Osteoblast (primary cell): ENCODE results near the gene LIM2. TPM values are rescaled to one million over a fixed set of nuclear protein-coding genes. Genes with fewer than 3 reads are reported as not detected.
A peak's percentile ranks its signal among the peaks of the same experiment; 100 is the strongest.

Experiments used
- DNase-seq: peaks from one replicate; pipeline ENCODE4 v3.0.0; 2011; ENCODE audit warnings: low spot score, mixed read lengths; ENCODE audit not compliant: insufficient read length; ENCODE audit errors: missing footprints
- H2AFZ ChIP-seq: 2 replicates; pipeline ENCODE4 v1.6.0; 2011; ENCODE audit warnings: mild to moderate bottlenecking, low read length
- H3K27ac ChIP-seq: 2 replicates; pipeline ENCODE4 v1.5.1; 2011; ENCODE audit warnings: mild to moderate bottlenecking, low read depth, low read length, moderate library complexity
- H3K27me3 ChIP-seq: 2 replicates; pipeline ENCODE4 v1.6.0; 2012; ENCODE audit warnings: mild to moderate bottlenecking, control low read depth, inconsistent platforms, low read length, moderate library complexity; ENCODE audit not compliant: insufficient read depth
- H3K36me3 ChIP-seq: 2 replicates; pipeline ENCODE4 v1.5.1; 2011; ENCODE audit warnings: mild to moderate bottlenecking, low read length, control low read depth, moderate library complexity; ENCODE audit not compliant: insufficient read depth
- H3K4me1 ChIP-seq: 2 replicates; pipeline ENCODE4 v1.5.1; 2011; ENCODE audit warnings: mild to moderate bottlenecking, low read length, control low read depth, moderate library complexity; ENCODE audit not compliant: insufficient read depth
- H3K4me2 ChIP-seq: 2 replicates; pipeline ENCODE4 v1.6.0; 2011; ENCODE audit warnings: mild to moderate bottlenecking, low read length; ENCODE audit not compliant: insufficient read depth
- H3K4me3 ChIP-seq: fragments of 200-600 bp; sonication (generic); 3 replicates; pipeline ENCODE4 v1.5.1; 2012; ENCODE audit warnings: mild to moderate bottlenecking, low read length, inconsistent platforms; ENCODE audit not compliant: insufficient read depth
- H3K79me2 ChIP-seq: 2 replicates; pipeline ENCODE4 v1.6.0; 2012; ENCODE audit warnings: mild to moderate bottlenecking, low read length, control low read depth, inconsistent platforms; ENCODE audit not compliant: insufficient read depth
- H3K9me3 ChIP-seq: 2 replicates; pipeline ENCODE4 v1.5.1; 2011; ENCODE audit warnings: low read depth, low read length, control low read depth
- H4K20me1 ChIP-seq: 2 replicates; pipeline ENCODE4 v1.6.0; 2012; ENCODE audit warnings: mild to moderate bottlenecking, low read length, control low read depth; ENCODE audit not compliant: insufficient read depth
- total RNA-seq: library from RNA; depleted of rRNA; stranded (reverse); fragments of >200 nt; gene quantifications from 2 replicates; pipeline ENCODE4 v1.2.3, GENCODE V29; 2012
- TF ChIP-seq, protein P1 (sequence below): IDR thresholded peaks from 2 replicates; pipeline ENCODE4 v1.5.1; 2011; ENCODE audit warnings: mild to moderate bottlenecking, low read depth, low read length, moderate library complexity; ENCODE audit errors: extremely low read depth

LIM2 gene
- total RNA-seq, 1 donor = not detected

DNA sequence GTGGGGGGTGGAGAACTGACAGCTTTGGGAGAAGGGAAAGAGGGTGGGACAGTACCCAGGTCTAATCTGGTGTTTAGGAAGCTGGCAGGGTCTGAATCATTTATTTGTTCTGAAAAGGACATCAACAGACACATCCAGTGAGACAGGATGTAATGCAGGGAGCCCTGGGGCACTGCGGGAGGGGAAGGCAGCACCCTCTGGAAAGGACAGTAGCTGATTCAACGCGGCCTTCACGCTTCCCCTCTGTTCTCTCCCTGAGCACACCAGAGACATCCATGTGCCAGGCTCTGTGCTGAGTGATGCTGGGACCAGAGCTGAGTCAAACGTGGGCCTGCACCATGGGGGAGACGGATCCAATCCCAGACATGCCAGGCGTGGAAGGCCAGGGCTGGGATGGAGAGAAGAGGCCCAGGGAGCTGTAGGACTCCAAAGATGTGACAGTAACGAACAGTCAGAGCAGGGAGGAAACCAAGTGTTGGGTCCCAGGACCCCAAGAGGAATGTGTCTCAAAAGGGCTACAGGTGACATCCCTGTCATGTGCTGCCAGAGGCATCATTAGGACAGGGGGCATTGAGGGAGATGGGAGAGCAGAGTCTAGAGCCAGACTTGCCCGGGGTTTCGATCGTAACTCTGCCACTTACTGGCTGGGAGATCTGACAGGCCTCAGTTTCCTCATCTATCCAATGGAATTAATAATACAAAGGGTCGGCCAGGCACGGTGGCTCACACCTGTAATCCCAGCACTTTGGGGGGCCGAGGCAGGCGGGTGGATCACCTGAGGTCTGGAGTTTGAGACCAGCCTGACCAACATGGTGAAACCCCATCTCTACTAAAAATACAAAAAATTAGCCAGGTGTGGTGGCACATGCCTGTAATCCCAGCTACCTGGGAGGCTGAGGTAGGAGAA lies 23.3 kb downstream of the LIM2 start:
- Histone ChIP-seq H3K79me2 (peaks cover 42% of the 10 kb centered on the region), H3K27me3 (no peaks in the 10 kb centered on the region), H3K4me2 (peak overlapping the region; percentile 2), H3K4me1 (peaks cover 47% of the 10 kb centered on the region), H3K27ac (peak overlapping the region; percentile 94), H4K20me1 (no peaks in the 10 kb centered on the region), H3K4me3 (no peak overlapping the region), H3K9me3 (no peaks in the 10 kb centered on the region), H2AFZ (no peak overlapping the region), H3K36me3 (no peaks in the 10 kb centered on the region)
- DNase-seq = no peak
- TF ChIP-seq, protein P1, sequence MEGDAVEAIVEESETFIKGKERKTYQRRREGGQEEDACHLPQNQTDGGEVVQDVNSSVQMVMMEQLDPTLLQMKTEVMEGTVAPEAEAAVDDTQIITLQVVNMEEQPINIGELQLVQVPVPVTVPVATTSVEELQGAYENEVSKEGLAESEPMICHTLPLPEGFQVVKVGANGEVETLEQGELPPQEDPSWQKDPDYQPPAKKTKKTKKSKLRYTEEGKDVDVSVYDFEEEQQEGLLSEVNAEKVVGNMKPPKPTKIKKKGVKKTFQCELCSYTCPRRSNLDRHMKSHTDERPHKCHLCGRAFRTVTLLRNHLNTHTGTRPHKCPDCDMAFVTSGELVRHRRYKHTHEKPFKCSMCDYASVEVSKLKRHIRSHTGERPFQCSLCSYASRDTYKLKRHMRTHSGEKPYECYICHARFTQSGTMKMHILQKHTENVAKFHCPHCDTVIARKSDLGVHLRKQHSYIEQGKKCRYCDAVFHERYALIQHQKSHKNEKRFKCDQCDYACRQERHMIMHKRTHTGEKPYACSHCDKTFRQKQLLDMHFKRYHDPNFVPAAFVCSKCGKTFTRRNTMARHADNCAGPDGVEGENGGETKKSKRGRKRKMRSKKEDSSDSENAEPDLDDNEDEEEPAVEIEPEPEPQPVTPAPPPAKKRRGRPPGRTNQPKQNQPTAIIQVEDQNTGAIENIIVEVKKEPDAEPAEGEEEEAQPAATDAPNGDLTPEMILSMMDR = no peak

DNA sequence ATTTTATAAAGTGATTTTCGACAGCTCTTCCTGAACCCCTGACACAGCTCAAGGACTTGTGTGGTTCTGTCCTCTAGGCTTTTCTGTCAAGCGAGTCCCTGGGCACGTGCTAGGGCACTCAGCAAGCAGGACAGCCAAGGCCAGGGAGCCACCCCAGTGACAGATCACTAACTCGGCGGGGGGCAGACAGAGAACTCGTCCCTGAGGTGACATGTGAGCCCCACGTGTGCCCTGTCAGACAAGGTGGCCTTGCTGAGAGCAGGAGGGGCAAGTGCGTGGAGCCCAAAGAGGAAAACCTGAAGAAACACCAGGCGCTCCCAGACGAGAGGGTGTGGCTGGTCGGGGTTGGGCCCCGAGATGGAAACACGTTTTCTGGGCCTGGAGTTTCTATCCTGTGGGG lies 26.5 kb downstream of the LIM2 start:
- Histone ChIP-seq H2AFZ (no peak overlapping the region), H3K4me2 (no peak overlapping the region), H3K27ac (no peak overlapping the region), H4K20me1 (peaks cover 5% of the 10 kb centered on the region), H3K27me3 (no peaks in the 10 kb centered on the region), H3K79me2 (peaks cover 53% of the 10 kb centered on the region), H3K4me1 (peaks cover 45% of the 10 kb centered on the region), H3K36me3 (no peaks in the 10 kb centered on the region), H3K9me3 (no peaks in the 10 kb centered on the region), H3K4me3 (no peak overlapping the region)
- peak; percentile 47 for DNase-seq
- TF ChIP-seq, protein P1 = no peak

DNA sequence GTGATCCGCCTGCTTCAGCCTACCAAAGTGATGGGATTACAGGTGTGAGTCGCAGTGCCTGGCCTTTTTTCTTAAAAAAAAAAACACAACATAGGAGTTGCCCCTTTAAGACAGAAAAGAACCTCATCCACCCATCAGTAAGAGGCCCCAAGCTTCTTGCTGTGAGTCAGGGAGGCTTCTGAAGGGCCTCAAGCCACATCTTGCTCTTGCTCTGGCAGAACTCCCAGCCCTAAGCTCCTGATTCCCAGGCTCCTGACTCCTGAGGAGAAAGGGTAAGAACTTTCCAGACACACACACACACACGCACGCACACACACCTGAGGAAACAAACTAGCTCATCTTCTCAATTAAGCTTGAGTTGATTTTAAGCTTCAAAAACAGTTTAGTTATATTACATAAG lies 28.5 kb downstream of the LIM2 start:
- peak overlapping the region; percentile 60 for H3K27ac ChIP-seq
- no peak overlapping the region for H3K4me2 ChIP-seq
- no peaks in the 10 kb centered on the region for H3K27me3 ChIP-seq
- no peaks in the 10 kb centered on the region for H3K36me3 ChIP-seq
- H3K9me3 ChIP-seq = no peaks in the 10 kb centered on the region
- H4K20me1 ChIP-seq = peaks cover 10% of the 10 kb centered on the region
- TF ChIP-seq, protein P1 = no peak
- H3K4me1 ChIP-seq = peaks cover 29% of the 10 kb centered on the region
- H3K4me3 ChIP-seq = no peak overlapping the region
- H3K79me2 ChIP-seq = peaks cover 45% of the 10 kb centered on the region
- DNase-seq = peak; percentile 95
- H2AFZ ChIP-seq = no peak overlapping the region

DNA sequence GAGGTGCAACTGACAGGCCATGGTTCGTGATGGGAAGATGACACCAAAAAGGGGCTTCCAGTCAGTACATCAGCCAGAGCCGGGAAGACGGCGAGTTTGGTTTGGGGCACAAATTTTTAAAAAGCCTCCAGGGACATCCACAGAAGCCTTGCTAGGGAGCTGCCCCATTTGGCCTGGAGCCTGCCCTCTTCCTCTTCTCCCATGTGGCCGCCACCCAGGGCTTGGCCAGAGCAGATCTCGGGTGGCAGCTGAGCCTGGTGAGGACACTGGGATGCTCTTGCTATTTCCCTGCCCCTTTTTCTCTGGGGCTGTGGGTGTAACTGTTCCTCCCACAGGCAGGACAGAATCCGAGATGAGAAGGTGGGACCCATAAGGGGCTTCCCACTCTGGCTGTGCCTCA lies 29.8 kb downstream of the LIM2 start:
- Histone ChIP-seq H3K36me3 (peaks cover 1% of the 10 kb centered on the region), H3K4me1 (peaks cover 22% of the 10 kb centered on the region), H4K20me1 (peaks cover 14% of the 10 kb centered on the region), H3K79me2 (peaks cover 38% of the 10 kb centered on the region), H3K27ac (no peak overlapping the region), H3K4me3 (no peak overlapping the region), H2AFZ (no peak overlapping the region), H3K9me3 (no peaks in the 10 kb centered on the region), H3K27me3 (no peaks in the 10 kb centered on the region), H3K4me2 (no peak overlapping the region)
- DNase-seq = no peak
- TF ChIP-seq, protein P1 = no peak
